ENCODE results near the gene PEBP1.

Gene PEBP1

GRCh38 chr12:118135788-118136558 is at the start of gene PEBP1:
Gene PEBP1 (plus strand): TSS chr12:118136124. CDS start chr12:118136210, 86 bp downstream.
- Histone ChIP-seq H3K27me3 (ENCODE audit: control insufficient read depth, insufficient read depth, low read length) (no peaks in the 10 kb centered on the region), H3K27ac (ENCODE audit: low read length) (peak within 1 kb of the TSS; percentile 47), H3K36me3 (ENCODE audit: control insufficient read depth, low read depth, low read length) (peaks cover 33% of the 10 kb centered on the region)

DNA sequence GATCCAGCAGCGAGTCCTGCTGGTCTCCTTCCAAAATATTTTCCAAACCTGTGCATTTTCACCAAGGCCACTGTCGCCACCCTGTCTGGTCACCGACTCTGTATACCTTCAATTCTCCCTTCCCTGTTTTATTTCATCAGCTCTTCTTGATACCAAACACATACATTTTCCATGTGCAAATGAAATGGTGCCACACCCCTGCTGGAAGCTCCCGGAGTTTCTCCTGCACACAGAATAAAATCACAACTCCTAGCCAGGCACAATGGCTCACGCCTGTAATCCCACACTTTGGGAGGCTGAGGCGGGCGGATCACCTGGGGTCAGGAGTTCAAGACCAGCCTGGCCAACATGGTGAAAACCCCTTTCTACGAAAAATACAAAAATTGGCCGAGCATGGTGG is 46.1 kb upstream of the PEBP1 start:
- H3K9me3 ChIP-seq (ENCODE audit: control insufficient read depth, low read depth, low read length): no peaks in the 10 kb centered on the region
- H3K27me3 ChIP-seq (ENCODE audit: control insufficient read depth, insufficient read depth, low read length): no peaks in the 10 kb centered on the region
- H3K36me3 ChIP-seq (ENCODE audit: control insufficient read depth, low read depth, low read length): peaks cover 27% of the 10 kb centered on the region
- no peak overlapping the region for H3K4me3 ChIP-seq (ENCODE audit: low read length)
- no peak overlapping the region for H3K27ac ChIP-seq (ENCODE audit: low read length)
- H3K4me1 ChIP-seq (ENCODE audit: control insufficient read depth, low read depth, low read length): no peaks in the 10 kb centered on the region
- no peak overlapping the region for H3K9ac ChIP-seq (ENCODE audit: low read length)

More at GRCh38 chr12:118135788-118136558, at the start of gene PEBP1:
- H3K4me3 ChIP-seq (ENCODE audit: low read length): peak within 1 kb of the TSS; percentile 94
- H3K9ac ChIP-seq (ENCODE audit: low read length): peak within 1 kb of the TSS; percentile 96
- no peaks in the 10 kb centered on the region for H3K9me3 ChIP-seq (ENCODE audit: control insufficient read depth, low read depth, low read length)
- no peaks in the 10 kb centered on the region for H3K4me1 ChIP-seq (ENCODE audit: control insufficient read depth, low read depth, low read length)

DNA sequence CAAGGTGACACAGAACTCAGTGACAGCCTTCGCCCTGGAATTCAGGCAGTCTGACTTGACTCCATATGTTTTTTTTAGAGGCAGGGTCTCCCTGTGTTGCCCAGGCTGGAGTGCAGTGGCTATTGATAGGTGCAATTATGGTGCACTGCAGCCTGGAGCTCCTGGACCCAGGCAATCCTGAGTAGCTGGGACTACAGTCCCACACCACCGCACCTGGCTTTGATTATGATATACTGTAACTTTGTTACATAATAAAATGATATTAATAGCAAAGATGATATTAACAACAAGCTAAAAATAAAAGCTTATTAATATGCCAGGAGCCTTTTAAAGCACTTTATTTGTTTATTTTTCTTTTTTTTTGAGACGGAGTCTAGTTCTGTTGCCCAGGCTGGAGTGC is 41.9 kb upstream of the PEBP1 start:
- no peaks in the 10 kb centered on the region for H3K27me3 ChIP-seq (ENCODE audit: control insufficient read depth, insufficient read depth, low read length)
- no peak overlapping the region for H3K9ac ChIP-seq (ENCODE audit: low read length)
- H3K9me3 ChIP-seq (ENCODE audit: control insufficient read depth, low read depth, low read length): no peaks in the 10 kb centered on the region
- no peak overlapping the region for H3K4me3 ChIP-seq (ENCODE audit: low read length)
- peaks cover 4% of the 10 kb centered on the region for H3K4me1 ChIP-seq (ENCODE audit: control insufficient read depth, low read depth, low read length)
- H3K27ac ChIP-seq (ENCODE audit: low read length): no peak overlapping the region
- peaks cover 29% of the 10 kb centered on the region for H3K36me3 ChIP-seq (ENCODE audit: control insufficient read depth, low read depth, low read length)

DNA sequence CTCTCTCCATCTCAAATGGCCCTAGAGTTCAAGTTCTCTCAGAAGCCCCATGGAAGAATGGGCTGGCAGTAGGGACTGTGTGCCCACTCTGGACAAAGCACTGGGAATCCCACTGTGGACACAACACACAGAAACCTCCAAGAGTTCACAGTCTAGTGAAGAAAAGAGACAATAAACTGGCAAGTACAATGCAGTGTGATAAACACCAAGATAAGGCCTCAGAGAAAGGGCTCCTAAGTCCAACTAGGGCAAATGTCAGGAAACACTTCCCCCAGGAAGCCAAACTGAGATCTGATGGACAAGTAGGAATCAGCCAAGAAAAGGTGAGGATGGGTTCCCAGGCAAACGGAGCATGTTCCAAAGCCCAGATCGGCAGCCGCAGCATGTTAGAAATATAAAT is 37.5 kb upstream of the PEBP1 start:
- Histone ChIP-seq H3K36me3 (ENCODE audit: control insufficient read depth, low read depth, low read length) (peaks cover 19% of the 10 kb centered on the region), H3K4me3 (ENCODE audit: low read length) (no peak overlapping the region), H3K9ac (ENCODE audit: low read length) (no peak overlapping the region), H3K27me3 (ENCODE audit: control insufficient read depth, insufficient read depth, low read length) (no peaks in the 10 kb centered on the region), H3K27ac (ENCODE audit: low read length) (no peak overlapping the region), H3K9me3 (ENCODE audit: control insufficient read depth, low read depth, low read length) (no peaks in the 10 kb centered on the region), H3K4me1 (ENCODE audit: control insufficient read depth, low read depth, low read length) (peaks cover 11% of the 10 kb centered on the region)

DNA sequence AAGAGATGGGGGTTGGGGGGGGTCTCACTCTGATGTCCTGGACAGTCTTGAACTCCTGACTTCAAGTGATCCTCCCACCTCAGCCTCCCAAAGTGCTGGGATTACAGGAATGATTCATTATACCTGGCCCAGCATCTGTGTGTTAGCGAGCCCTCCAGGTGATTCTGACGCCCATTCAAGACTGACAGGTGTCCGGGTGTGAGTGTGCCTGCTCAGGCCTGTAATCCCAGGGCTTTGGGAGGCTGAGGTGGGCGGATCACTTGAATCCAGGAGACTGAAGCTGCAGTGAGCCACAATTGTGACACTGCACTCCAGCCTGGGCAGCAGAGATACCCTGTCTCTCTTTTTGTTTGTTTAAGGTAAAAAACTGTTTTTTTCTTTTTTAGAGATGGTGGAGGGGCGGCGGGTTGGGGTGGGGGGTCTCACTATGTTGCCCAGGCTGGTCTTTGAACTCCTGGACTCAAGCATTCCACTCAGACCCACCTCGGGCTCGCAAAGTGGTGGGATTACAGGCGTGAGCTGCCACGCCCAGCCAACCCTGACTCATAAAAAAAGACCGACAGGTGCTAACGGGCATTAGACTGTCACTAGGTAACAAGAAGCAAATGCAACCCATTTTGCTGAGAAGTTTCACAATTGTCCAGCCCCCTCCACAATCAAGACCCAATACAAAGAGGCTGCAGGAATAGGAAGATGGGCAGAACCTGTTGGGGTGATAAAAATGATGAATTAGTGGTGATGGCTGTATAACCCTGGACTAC is 36.8 kb upstream of the PEBP1 start:
- peaks cover 11% of the 10 kb centered on the region for H3K4me1 ChIP-seq (ENCODE audit: control insufficient read depth, low read depth, low read length)
- no peak overlapping the region for H3K27ac ChIP-seq (ENCODE audit: low read length)
- H3K9ac ChIP-seq (ENCODE audit: low read length): no peak overlapping the region
- peaks cover 17% of the 10 kb centered on the region for H3K36me3 ChIP-seq (ENCODE audit: control insufficient read depth, low read depth, low read length)
- no peak overlapping the region for H3K4me3 ChIP-seq (ENCODE audit: low read length)
- no peaks in the 10 kb centered on the region for H3K9me3 ChIP-seq (ENCODE audit: control insufficient read depth, low read depth, low read length)
- H3K27me3 ChIP-seq (ENCODE audit: control insufficient read depth, insufficient read depth, low read length): no peaks in the 10 kb centered on the region

GRCh38 chr12:118101051-118101450 is 34.9 kb upstream of the PEBP1 start:
- Histone ChIP-seq H3K9ac (ENCODE audit: low read length) (no peak overlapping the region), H3K27me3 (ENCODE audit: control insufficient read depth, insufficient read depth, low read length) (no peaks in the 10 kb centered on the region)

GRCh38 chr12:118102070-118102469 is 33.9 kb upstream of the PEBP1 start:
- Histone ChIP-seq H3K27me3 (ENCODE audit: control insufficient read depth, insufficient read depth, low read length) (no peaks in the 10 kb centered on the region), H3K36me3 (ENCODE audit: control insufficient read depth, low read depth, low read length) (peaks cover 8% of the 10 kb centered on the region), H3K4me3 (ENCODE audit: low read length) (peak overlapping the region; percentile 86), H3K4me1 (ENCODE audit: control insufficient read depth, low read depth, low read length) (peaks cover 11% of the 10 kb centered on the region), H3K27ac (ENCODE audit: low read length) (no peak overlapping the region), H3K9ac (ENCODE audit: low read length) (peak overlapping the region; percentile 86), H3K9me3 (ENCODE audit: control insufficient read depth, low read depth, low read length) (no peaks in the 10 kb centered on the region)

More at GRCh38 chr12:118101051-118101450, 34.9 kb upstream of the PEBP1 start:
- Histone ChIP-seq H3K4me3 (ENCODE audit: low read length) (no peak overlapping the region), H3K27ac (ENCODE audit: low read length) (no peak overlapping the region), H3K4me1 (ENCODE audit: control insufficient read depth, low read depth, low read length) (peaks cover 11% of the 10 kb centered on the region), H3K9me3 (ENCODE audit: control insufficient read depth, low read depth, low read length) (no peaks in the 10 kb centered on the region), H3K36me3 (ENCODE audit: control insufficient read depth, low read depth, low read length) (peaks cover 8% of the 10 kb centered on the region)

DNA sequence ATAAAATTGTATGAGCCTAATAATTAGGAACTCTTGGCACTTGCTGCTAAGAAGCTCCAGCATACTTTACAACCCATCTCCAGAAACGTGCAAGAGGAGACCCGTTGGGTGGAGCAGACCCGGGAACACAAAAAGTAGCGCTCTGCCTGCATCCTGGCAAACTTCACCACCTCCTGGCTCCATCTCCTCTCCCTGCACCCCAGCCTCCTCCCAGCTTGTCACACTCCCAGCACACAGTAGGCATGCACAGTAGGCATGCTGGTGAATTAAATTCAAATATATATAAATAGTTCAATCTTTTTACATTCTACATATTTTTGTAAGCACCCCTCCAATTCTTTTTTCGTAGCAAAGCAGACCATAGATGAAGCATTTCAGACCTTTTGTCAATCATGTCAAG is 33.3 kb upstream of the PEBP1 start:
- Histone ChIP-seq H3K36me3 (ENCODE audit: control insufficient read depth, low read depth, low read length) (peaks cover 8% of the 10 kb centered on the region), H3K4me1 (ENCODE audit: control insufficient read depth, low read depth, low read length) (peaks cover 11% of the 10 kb centered on the region), H3K27ac (ENCODE audit: low read length) (no peak overlapping the region), H3K4me3 (ENCODE audit: low read length) (peak overlapping the region; percentile 86), H3K27me3 (ENCODE audit: control insufficient read depth, insufficient read depth, low read length) (no peaks in the 10 kb centered on the region), H3K9me3 (ENCODE audit: control insufficient read depth, low read depth, low read length) (no peaks in the 10 kb centered on the region), H3K9ac (ENCODE audit: low read length) (peak overlapping the region; percentile 86)

GRCh38 chr12:118103201-118103600 is 32.7 kb upstream of the PEBP1 start:
- Histone ChIP-seq H3K36me3 (ENCODE audit: control insufficient read depth, low read depth, low read length) (peaks cover 8% of the 10 kb centered on the region), H3K4me3 (ENCODE audit: low read length) (peak overlapping the region; percentile 86), H3K4me1 (ENCODE audit: control insufficient read depth, low read depth, low read length) (peaks cover 11% of the 10 kb centered on the region), H3K9me3 (ENCODE audit: control insufficient read depth, low read depth, low read length) (no peaks in the 10 kb centered on the region), H3K27me3 (ENCODE audit: control insufficient read depth, insufficient read depth, low read length) (no peaks in the 10 kb centered on the region), H3K9ac (ENCODE audit: low read length) (peak overlapping the region; percentile 86), H3K27ac (ENCODE audit: low read length) (peak overlapping the region; percentile 59)

DNA sequence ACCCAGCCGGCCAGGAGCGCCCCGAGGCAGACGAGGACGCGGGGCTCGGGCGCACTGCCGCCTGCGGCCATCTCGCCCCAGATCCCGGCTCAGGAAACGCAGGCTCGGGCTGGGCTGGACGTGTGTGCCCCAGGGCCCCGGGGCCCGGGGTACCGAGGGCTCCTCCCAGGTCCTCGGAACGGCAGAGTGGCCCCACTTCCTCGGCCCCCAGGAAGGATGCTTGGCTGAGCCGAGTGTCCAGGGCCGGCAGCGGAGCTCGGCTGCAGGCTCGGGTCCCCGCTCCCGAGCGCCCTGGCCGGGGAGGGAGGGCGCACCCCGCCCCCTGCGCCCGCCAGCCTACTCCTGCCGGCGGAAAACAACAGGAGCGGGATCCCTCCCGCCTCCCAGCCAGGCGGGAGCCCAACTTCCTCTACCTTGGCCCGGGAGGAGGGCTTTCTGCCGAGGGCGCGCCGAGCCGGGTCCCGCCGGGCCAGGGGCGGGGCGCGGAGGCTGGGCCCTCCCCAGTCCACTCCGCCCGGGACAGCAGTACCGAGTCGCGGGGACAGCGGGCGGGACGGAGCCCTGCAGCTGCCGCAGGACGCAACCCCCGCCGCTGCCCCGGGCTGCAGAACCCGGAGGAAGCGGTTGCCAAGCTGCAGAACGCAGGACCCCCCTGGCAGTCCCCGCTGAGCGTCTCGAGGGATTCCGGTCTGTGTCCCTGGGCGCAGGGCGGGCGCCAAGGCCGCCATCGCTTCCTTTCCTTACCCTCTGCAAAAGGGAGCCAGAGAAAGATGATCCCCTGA is 32.1 kb upstream of the PEBP1 start, which contains the start of gene VSIG10:
TSS of gene VSIG10 (minus strand) at position 411 of the 782 bp plus-strand sequence. CDS start at position 71, 340 bp downstream.
- Histone ChIP-seq H3K27me3 (ENCODE audit: control insufficient read depth, insufficient read depth, low read length) (no peaks in the 10 kb centered on the region), H3K9me3 (ENCODE audit: control insufficient read depth, low read depth, low read length) (no peaks in the 10 kb centered on the region), H3K27ac (ENCODE audit: low read length) (peak within 1 kb of the TSS; percentile 62), H3K36me3 (ENCODE audit: control insufficient read depth, low read depth, low read length) (peaks cover 8% of the 10 kb centered on the region), H3K4me3 (ENCODE audit: low read length) (peak within 1 kb of the TSS; percentile 86), H3K4me1 (ENCODE audit: control insufficient read depth, low read depth, low read length) (peaks cover 7% of the 10 kb centered on the region), H3K9ac (ENCODE audit: low read length) (peak within 1 kb of the TSS; percentile 86)

DNA sequence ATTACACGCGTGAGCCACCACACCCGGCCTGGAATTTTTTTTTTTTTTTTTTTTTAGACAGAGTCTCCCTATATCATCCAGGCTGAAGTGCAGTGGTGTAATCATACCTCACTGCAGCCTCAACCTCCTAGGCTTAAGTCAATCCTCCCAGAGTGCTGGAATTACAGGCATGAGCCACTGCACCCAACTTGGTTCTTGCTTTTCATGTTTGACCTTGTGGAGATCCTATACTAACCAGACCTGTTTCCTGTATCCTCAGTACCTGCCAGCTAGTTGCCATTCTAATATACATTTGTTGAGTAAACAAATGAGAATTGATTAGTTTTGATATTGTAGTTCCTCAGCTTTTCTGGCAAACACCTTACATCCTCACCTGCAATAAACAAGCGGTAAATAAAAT is 28.9 kb upstream of the PEBP1 start:
- Histone ChIP-seq H3K9me3 (ENCODE audit: control insufficient read depth, low read depth, low read length) (no peaks in the 10 kb centered on the region), H3K27me3 (ENCODE audit: control insufficient read depth, insufficient read depth, low read length) (no peaks in the 10 kb centered on the region), H3K9ac (ENCODE audit: low read length) (no peak overlapping the region), H3K4me1 (ENCODE audit: control insufficient read depth, low read depth, low read length) (peaks cover 6% of the 10 kb centered on the region), H3K36me3 (ENCODE audit: control insufficient read depth, low read depth, low read length) (no peaks in the 10 kb centered on the region), H3K27ac (ENCODE audit: low read length) (no peak overlapping the region), H3K4me3 (ENCODE audit: low read length) (no peak overlapping the region)

Measured in iPS-18a (cell line).